Endodermal cell (in vitro differentiated cells): ENCODE data around the gene XRCC1. TPM values are rescaled to one million over a fixed set of nuclear protein-coding genes. Genes with fewer than 3 reads are reported as not detected.

Experiments used
- DNase-seq: peaks from one replicate; pipeline ENCODE4 v3.0.0-alpha.2; 2017
- H3K27ac ChIP-seq: 2 replicates; pipeline ENCODE4 v1.5.1; 2013; ENCODE audit warnings: mild to moderate bottlenecking, low read depth, low read length, moderate library complexity
- H3K27me3 ChIP-seq: 2 replicates; pipeline ENCODE4 v1.6.1; 2013; ENCODE audit warnings: mild to moderate bottlenecking, low read length, moderate library complexity; ENCODE audit not compliant: insufficient read depth, control insufficient read depth, poor library complexity, severe bottlenecking
- H3K36me3 ChIP-seq: 2 replicates; pipeline ENCODE4 v1.7.0; 2013; ENCODE audit warnings: mild to moderate bottlenecking, low read length, moderate library complexity; ENCODE audit not compliant: control insufficient read depth, insufficient read depth
- H3K4me1 ChIP-seq: one replicate; pipeline ENCODE4 v1.7.0; 2013; ENCODE audit warnings: low read length; ENCODE audit not compliant: control insufficient read depth, insufficient read depth
- H3K4me3 ChIP-seq: 2 replicates; pipeline ENCODE4 v1.5.1; 2013; ENCODE audit warnings: mild to moderate bottlenecking, low read length, moderate library complexity
- H3K9ac ChIP-seq: 2 replicates; pipeline ENCODE4 v1.6.1; 2013; ENCODE audit warnings: mild to moderate bottlenecking, low read length, moderate library complexity; ENCODE audit not compliant: poor library complexity, severe bottlenecking; ENCODE audit errors: extremely low read depth
- H3K9me3 ChIP-seq: 2 replicates; pipeline ENCODE4 v1.6.1; 2013; ENCODE audit warnings: mild to moderate bottlenecking, low read length, moderate library complexity; ENCODE audit not compliant: control insufficient read depth
- H3K27ac Mint-ChIP-seq: 2 replicates; pipeline ENCODE4 v1.8.0; 2020; ENCODE audit warnings: mixed read lengths
- H3K27me3 Mint-ChIP-seq: 2 replicates; pipeline ENCODE4 v1.8.0; 2021; ENCODE audit warnings: mild to moderate bottlenecking, mixed read lengths; ENCODE audit not compliant: insufficient read depth
- H3K36me3 Mint-ChIP-seq: 2 replicates; pipeline ENCODE4 v1.8.0; 2020; ENCODE audit warnings: low read depth, mixed read lengths
- H3K4me1 Mint-ChIP-seq: 2 replicates; pipeline ENCODE4 v1.8.0; 2020; ENCODE audit warnings: mixed read lengths
- H3K4me3 Mint-ChIP-seq: 2 replicates; pipeline ENCODE4 v1.8.0; 2020; ENCODE audit warnings: mild to moderate bottlenecking, moderate library complexity, mixed read lengths
- H3K9me3 Mint-ChIP-seq: 2 replicates; pipeline ENCODE4 v1.8.0; 2020; ENCODE audit warnings: mild to moderate bottlenecking, mixed read lengths
- CTCF ChIP-seq: fragments of 200-600 bp; sonication (generic); conservative IDR thresholded peaks from 2 replicates; pipeline ENCODE4 v1.5.0; 2021; ENCODE audit warnings: antibody characterized with exemption, mild to moderate bottlenecking
- WGBS, 2 experiments: methylation state at CpG; one replicate each; pipeline versions ENCODE4 v1.1.5 to v1.1.7; 2013; ENCODE audit warnings: missing lambda C conversion rate in 2 of 2, mixed read lengths in 1 of 2; ENCODE audit not compliant: insufficient coverage in 1 of 2, insufficient read length in 1 of 2; 5-methylcytosine and 5-hydroxymethylcytosine counted together
- total RNA-seq, 2 donors: library from RNA; stranded (reverse); fragmentation: NEBNext Ultra II Directional in 1 of 2; extraction: Animal tissue kit (Norgen Biotek cat#: 25700) in 1 of 2; gene quantifications; 2 replicates in 1 of 2; 3 replicates in 1 of 2; pipeline ENCODE4 v1.2.1, GENCODE V29; 2021

Gene XRCC1
- total RNA-seq, 2 donors from 2014 or later, result 48.8 to 52.1 TPM

- H3K9me3 ChIP-seq, result no peaks in the 10 kb centered on the region
- H3K27me3 Mint-ChIP-seq, result no peaks in the 10 kb centered on the region
- peaks cover 15% of the 10 kb centered on the region for H3K36me3 ChIP-seq
- H3K4me1 Mint-ChIP-seq, result no peaks in the 10 kb centered on the region
- TF ChIP-seq CTCF, result peak; percentile 41
- H3K36me3 Mint-ChIP-seq, result peaks cover 43% of the 10 kb centered on the region
- no peak overlapping the region for H3K4me3 ChIP-seq
- H3K27ac ChIP-seq, result no peak overlapping the region
- 88 to 92% methylated on average over 5 to 6 of the region's 6 CpGs for WGBS, 2 experiments
- no peak overlapping the region for H3K4me3 Mint-ChIP-seq
- no peak overlapping the region for H3K9ac ChIP-seq
- H3K27me3 ChIP-seq, result no peaks in the 10 kb centered on the region
- peak overlapping the region; percentile 37 for H3K27ac Mint-ChIP-seq
- no peaks in the 10 kb centered on the region for H3K9me3 Mint-ChIP-seq
- DNase-seq, result peak; percentile 53
- no peaks in the 10 kb centered on the region for H3K4me1 ChIP-seq
These were observed 14.6 kb downstream of the XRCC1 start for GRCh38 chr19:43560687-43561086.

- H3K27ac Mint-ChIP-seq, result peak overlapping the region; percentile 80
- H3K36me3 Mint-ChIP-seq, result peaks cover 53% of the 10 kb centered on the region
- H3K4me3 ChIP-seq, result no peak overlapping the region
- no peak overlapping the region for H3K9ac ChIP-seq
- no peaks in the 10 kb centered on the region for H3K4me1 ChIP-seq
- H3K9me3 Mint-ChIP-seq, result no peaks in the 10 kb centered on the region
- H3K27ac ChIP-seq, result no peak overlapping the region
- peak; percentile 97 for DNase-seq
- 45 to 50% methylated on average over 4 to 8 of the region's 8 CpGs for WGBS, 2 experiments
- peaks cover 47% of the 10 kb centered on the region for H3K36me3 ChIP-seq
- H3K27me3 Mint-ChIP-seq, result no peaks in the 10 kb centered on the region
- H3K27me3 ChIP-seq, result no peaks in the 10 kb centered on the region
- no peak overlapping the region for H3K4me3 Mint-ChIP-seq
- no peaks in the 10 kb centered on the region for H3K9me3 ChIP-seq
- H3K4me1 Mint-ChIP-seq, result no peaks in the 10 kb centered on the region
- TF ChIP-seq CTCF, result peak; percentile 86
These were observed 20.0 kb downstream of the XRCC1 start for GRCh38 chr19:43555185-43555770.

DNA sequence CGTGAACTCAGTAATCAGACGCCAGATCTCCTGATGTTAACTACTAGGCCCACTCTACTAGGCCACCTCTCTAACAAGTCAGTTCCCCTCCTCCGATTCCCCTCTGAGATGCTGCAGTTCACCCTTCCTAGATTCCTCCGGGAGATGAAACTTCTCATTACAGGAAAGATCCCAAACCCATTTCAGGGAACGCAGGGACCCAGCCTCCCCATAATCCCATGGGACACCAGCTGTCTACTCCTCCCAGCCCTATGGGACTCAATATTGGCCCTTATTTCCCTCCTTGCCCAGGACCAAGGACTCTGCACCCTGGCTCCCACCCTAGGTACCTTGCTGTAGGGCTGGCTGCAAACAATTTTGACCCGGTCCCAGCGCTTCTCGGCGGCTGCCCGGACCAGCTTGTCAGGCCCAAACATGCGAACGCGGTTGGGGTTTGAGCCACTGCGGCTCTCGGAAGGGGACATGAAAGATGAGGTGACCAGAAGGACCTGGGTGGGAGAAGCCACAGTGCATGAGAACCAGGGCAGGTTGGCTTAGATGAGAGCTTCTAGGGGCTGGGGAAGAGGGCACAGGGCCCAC, 20.9 kb downstream of the XRCC1 start:
- Mint-ChIP-seq H3K36me3 (peaks cover 54% of the 10 kb centered on the region), H3K4me1 (no peaks in the 10 kb centered on the region), H3K4me3 (no peak overlapping the region), H3K27ac (peak overlapping the region; percentile 80), H3K27me3 (no peaks in the 10 kb centered on the region), H3K9me3 (no peaks in the 10 kb centered on the region)
- no peak overlapping the region for H3K4me3 ChIP-seq
- TF ChIP-seq CTCF, result no peak
- no peak overlapping the region for H3K27ac ChIP-seq
- no peak for DNase-seq
- H3K9me3 ChIP-seq, result no peaks in the 10 kb centered on the region
- 93 to 95% methylated on average over 7 to 15 of the region's 15 CpGs for WGBS, 2 experiments
- no peak overlapping the region for H3K9ac ChIP-seq
- no peaks in the 10 kb centered on the region for H3K27me3 ChIP-seq
- no peaks in the 10 kb centered on the region for H3K4me1 ChIP-seq
- H3K36me3 ChIP-seq, result peaks cover 47% of the 10 kb centered on the region
